Activated CD4-positive, alpha-beta T cell treated with anti-CD3 and anti-CD28 coated beads for 36 hours (primary cell): ENCODE results near the gene SMARCAD1. TPM values are rescaled to one million over a fixed set of nuclear protein-coding genes. Genes with fewer than 3 reads are reported as not detected.
A peak's percentile ranks its signal among the peaks of the same experiment; 100 is the strongest.

Experiments
- ATAC-seq: fragments of 200-7000 bp; cut with Tn5 transposase; one replicate; pipeline ENCODE4 v1.10.0; 2021; ENCODE audit warnings: mild to moderate bottlenecking, moderate library complexity
- CTCF ChIA-PET: fragments of 350-600 bp; sonication (Branson Sonifier 250); formaldehyde crosslinking; loops from one replicate; lab custom pipeline; 2021; ENCODE audit warnings: antibody characterized with exemption; lab: Charles Lee
- POLR2A ChIA-PET: fragments of 350-600 bp; sonication (Branson Sonifier 250); formaldehyde crosslinking; loops from one replicate; lab custom pipeline; 2021; ENCODE audit warnings: antibody characterized with exemption, inconsistent platforms; lab: Charles Lee
- DNase-seq: peaks from one replicate; pipeline ENCODE4 v3.0.0-alpha.2; 2020
- H3K27ac Mint-ChIP-seq: one replicate; pipeline ENCODE4 v1.8.0; 2021; ENCODE audit warnings: mixed read lengths
- H3K27me3 Mint-ChIP-seq: one replicate; pipeline ENCODE4 v1.8.0; 2021; ENCODE audit warnings: mixed read lengths
- H3K36me3 Mint-ChIP-seq: one replicate; pipeline ENCODE4 v1.8.0; 2021; ENCODE audit warnings: low read depth, mixed read lengths
- H3K4me1 Mint-ChIP-seq: one replicate; pipeline ENCODE4 v1.8.0; 2021; ENCODE audit warnings: mixed read lengths
- H3K4me3 Mint-ChIP-seq: one replicate; pipeline ENCODE4 v1.8.0; 2021; ENCODE audit warnings: mild to moderate bottlenecking, moderate library complexity, mixed read lengths
- H3K9me3 Mint-ChIP-seq: one replicate; pipeline ENCODE4 v1.8.0; 2021; ENCODE audit warnings: low read depth, mixed read lengths
- intact Hi-C, 2 experiments: fragments of 100-400 bp; cut with DNase I in 1 of 2; cut with micrococcal nuclease in 1 of 2; formaldehyde crosslinking; loops; one replicate each; pipeline versions ENCODE4 v1.14.2 to v1.15.1; 2022 to 2024; cut with DNase I, micrococcal nuclease
- total RNA-seq, 2 experiments: library from RNA; stranded (reverse); gene quantifications; one replicate each; pipeline ENCODE4 v1.2.3, GENCODE V29; 2021

SMARCAD1 gene, protein sequence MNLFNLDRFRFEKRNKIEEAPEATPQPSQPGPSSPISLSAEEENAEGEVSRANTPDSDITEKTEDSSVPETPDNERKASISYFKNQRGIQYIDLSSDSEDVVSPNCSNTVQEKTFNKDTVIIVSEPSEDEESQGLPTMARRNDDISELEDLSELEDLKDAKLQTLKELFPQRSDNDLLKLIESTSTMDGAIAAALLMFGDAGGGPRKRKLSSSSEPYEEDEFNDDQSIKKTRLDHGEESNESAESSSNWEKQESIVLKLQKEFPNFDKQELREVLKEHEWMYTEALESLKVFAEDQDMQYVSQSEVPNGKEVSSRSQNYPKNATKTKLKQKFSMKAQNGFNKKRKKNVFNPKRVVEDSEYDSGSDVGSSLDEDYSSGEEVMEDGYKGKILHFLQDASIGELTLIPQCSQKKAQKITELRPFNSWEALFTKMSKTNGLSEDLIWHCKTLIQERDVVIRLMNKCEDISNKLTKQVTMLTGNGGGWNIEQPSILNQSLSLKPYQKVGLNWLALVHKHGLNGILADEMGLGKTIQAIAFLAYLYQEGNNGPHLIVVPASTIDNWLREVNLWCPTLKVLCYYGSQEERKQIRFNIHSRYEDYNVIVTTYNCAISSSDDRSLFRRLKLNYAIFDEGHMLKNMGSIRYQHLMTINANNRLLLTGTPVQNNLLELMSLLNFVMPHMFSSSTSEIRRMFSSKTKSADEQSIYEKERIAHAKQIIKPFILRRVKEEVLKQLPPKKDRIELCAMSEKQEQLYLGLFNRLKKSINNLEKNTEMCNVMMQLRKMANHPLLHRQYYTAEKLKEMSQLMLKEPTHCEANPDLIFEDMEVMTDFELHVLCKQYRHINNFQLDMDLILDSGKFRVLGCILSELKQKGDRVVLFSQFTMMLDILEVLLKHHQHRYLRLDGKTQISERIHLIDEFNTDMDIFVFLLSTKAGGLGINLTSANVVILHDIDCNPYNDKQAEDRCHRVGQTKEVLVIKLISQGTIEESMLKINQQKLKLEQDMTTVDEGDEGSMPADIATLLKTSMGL
- total RNA-seq = 10 to 100 TPM; 32.3 to 33.1 TPM

DNA sequence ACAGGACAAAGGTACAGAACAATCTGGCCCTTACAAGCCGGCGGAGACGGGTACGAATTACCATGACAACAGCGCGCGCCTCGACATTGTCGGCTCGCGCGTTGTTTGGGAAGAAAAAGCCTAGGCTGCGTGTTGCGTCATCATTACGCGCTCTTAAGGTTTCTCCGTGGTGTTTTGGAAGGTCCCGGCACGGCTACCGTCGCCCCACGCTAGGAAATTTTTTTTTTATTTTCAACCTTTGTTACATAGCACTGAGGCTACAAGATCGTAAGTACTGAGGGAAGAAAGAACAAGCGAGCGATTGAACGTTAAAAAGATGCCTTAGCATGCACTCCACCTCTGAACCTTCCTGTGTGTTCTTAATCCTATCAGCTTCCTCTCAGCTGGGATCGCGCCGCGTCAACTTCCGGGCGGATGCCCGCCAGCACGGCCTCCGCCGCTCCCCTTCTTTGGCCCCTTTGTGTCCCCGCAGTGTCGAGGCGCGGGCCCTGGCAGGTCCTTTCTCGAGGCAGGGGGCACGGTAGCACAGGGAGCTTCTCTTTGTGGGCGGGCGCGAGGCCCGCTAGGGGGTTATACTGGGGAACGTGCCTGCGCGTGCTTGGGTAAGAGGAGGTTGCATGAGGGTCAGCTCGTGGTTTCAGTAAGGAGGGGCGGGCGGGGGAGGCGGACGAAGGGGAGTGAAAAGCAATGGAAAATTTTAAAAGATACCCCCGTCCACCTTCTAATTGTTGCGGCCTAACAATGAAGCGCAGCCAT lies at the start of gene SMARCAD1:
TSS of gene SMARCAD1 (plus strand) at position 397 of the 756 bp plus-strand sequence. CDS start 530 bp downstream, outside the sequence.
- intact Hi-C loops = loop anchor here (1.0 to 5.0 kb wide), 3 partner anchors 140 to 244 kb away; partner anchors contain the start of gene PDLIM5 (in 2 of the 2)
- Mint-ChIP-seq H3K27ac (peak within 1 kb of the TSS; percentile 99), H3K9me3 (no peaks in the 10 kb centered on the region), H3K27me3 (peaks cover 4% of the 10 kb centered on the region), H3K4me1 (peaks cover 27% of the 10 kb centered on the region), H3K4me3 (peak within 1 kb of the TSS; percentile 92), H3K36me3 (peaks cover 32% of the 10 kb centered on the region)
- peak; percentile 95 for DNase-seq
- peak; percentile 94 for ATAC-seq
- CTCF ChIA-PET = interaction anchor here (0.8 to 1.5 kb wide), 3 partner anchors 47 to 417 kb away, joined by 3 to 4 read pairs (median 3); no protein-coding TSS in a partner anchor
- POLR2A ChIA-PET = interaction anchor here (0.6 kb wide), 1 partner anchor 990 kb away, joined by 4 read pairs; no protein-coding TSS in a partner anchor

DNA sequence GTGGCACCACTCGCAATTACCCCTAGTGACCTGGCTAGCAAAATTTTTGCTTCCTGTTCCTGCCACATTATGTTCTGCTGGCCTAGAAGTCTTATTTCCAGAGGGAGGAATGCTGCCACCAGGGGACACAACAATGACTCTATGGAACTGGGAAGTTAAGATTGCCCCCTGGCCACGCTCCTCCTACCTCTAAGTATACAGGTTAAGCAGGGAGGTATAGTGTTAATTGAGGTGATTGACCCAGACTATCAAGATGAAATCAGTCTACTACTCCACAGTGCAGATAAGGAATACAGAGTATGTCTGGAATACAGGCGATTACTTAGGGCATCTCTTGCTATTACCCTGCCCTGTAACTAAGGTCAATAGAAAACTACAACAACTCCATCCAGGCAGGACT lies 48.8 kb upstream of the SMARCAD1 start:
- peaks cover 2% of the 10 kb centered on the region for H3K9me3 Mint-ChIP-seq
- CTCF ChIA-PET = no interaction called here
- no peak overlapping the region for H3K4me3 Mint-ChIP-seq
- no peak for DNase-seq
- intact Hi-C loops = no loop called here
- peaks cover 2% of the 10 kb centered on the region for H3K27me3 Mint-ChIP-seq
- ATAC-seq = no peak
- POLR2A ChIA-PET = no interaction called here
- peaks cover 2% of the 10 kb centered on the region for H3K4me1 Mint-ChIP-seq
- H3K36me3 Mint-ChIP-seq = no peaks in the 10 kb centered on the region
- H3K27ac Mint-ChIP-seq = no peak overlapping the region

- H3K9me3 Mint-ChIP-seq = peaks cover 2% of the 10 kb centered on the region
- intact Hi-C loops = no loop called here
- H3K4me1 Mint-ChIP-seq = peaks cover 2% of the 10 kb centered on the region
- H3K36me3 Mint-ChIP-seq = no peaks in the 10 kb centered on the region
- peaks cover 2% of the 10 kb centered on the region for H3K27me3 Mint-ChIP-seq
- H3K27ac Mint-ChIP-seq = no peak overlapping the region
- ChIA-PET POLR2A (no interaction called here), CTCF (interaction anchor here (0.6 kb wide), 1 partner anchor 851 kb away, joined by 3 read pairs; no protein-coding TSS in a partner anchor)
- DNase-seq (no peak), ATAC-seq (no peak)
- H3K4me3 Mint-ChIP-seq = no peak overlapping the region
Observed at GRCh38 chr4:94159790-94160189, 47.9 kb upstream of the SMARCAD1 start.

GRCh38 chr4:94160774-94161173 lies 46.9 kb upstream of the SMARCAD1 start:
- Mint-ChIP-seq H3K36me3 (no peaks in the 10 kb centered on the region), H3K4me3 (no peak overlapping the region), H3K9me3 (peaks cover 2% of the 10 kb centered on the region), H3K27ac (no peak overlapping the region), H3K27me3 (peaks cover 2% of the 10 kb centered on the region), H3K4me1 (peaks cover 2% of the 10 kb centered on the region)
- ChIA-PET CTCF (no interaction called here), POLR2A (no interaction called here)
- intact Hi-C loops = no loop called here
- ATAC-seq = peak; percentile 78
- peak; percentile 22 for DNase-seq

DNA sequence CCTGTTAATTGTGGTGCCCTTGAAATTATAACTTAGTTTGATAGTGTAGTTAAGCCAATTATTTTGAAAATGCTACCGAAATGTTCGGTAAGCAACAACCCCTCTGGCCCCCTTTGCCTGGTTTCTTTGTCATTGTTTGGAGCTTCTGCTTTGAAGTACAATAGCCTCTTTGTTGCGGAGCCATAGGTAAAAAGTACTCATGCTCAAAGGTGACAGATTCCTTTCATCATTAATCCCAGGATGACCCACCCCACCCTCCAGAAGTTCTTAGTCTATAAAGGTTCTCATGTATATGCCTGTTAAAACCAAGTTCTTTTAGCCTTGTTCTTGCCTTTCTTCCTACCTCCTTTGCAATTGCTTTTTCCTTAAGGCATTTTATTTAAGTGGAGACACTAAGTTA lies 42.4 kb upstream of the SMARCAD1 start:
- intact Hi-C loops = no loop called here
- CTCF ChIA-PET = no interaction called here

GRCh38 chr4:94168321-94168720 lies 39.3 kb upstream of the SMARCAD1 start:
- intact Hi-C loops = no loop called here
- H3K4me1 Mint-ChIP-seq = no peaks in the 10 kb centered on the region
- H3K36me3 Mint-ChIP-seq = no peaks in the 10 kb centered on the region
- ATAC-seq = no peak
- DNase-seq = no peak
- ChIA-PET CTCF (interaction anchor here (0.6 kb wide), 1 partner anchor 28 kb away, joined by 3 read pairs; no protein-coding TSS in a partner anchor), POLR2A (no interaction called here)
- no peak overlapping the region for H3K27ac Mint-ChIP-seq
- H3K27me3 Mint-ChIP-seq = peaks cover 3% of the 10 kb centered on the region
- no peaks in the 10 kb centered on the region for H3K9me3 Mint-ChIP-seq
- H3K4me3 Mint-ChIP-seq = no peak overlapping the region

More for the DNA sequence above, 42.4 kb upstream of the SMARCAD1 start:
- Mint-ChIP-seq H3K27me3 (no peaks in the 10 kb centered on the region), H3K4me1 (peaks cover 2% of the 10 kb centered on the region), H3K36me3 (no peaks in the 10 kb centered on the region), H3K4me3 (no peak overlapping the region), H3K27ac (no peak overlapping the region), H3K9me3 (no peaks in the 10 kb centered on the region)
- POLR2A ChIA-PET = no interaction called here
- ATAC-seq (no peak), DNase-seq (no peak)

DNA sequence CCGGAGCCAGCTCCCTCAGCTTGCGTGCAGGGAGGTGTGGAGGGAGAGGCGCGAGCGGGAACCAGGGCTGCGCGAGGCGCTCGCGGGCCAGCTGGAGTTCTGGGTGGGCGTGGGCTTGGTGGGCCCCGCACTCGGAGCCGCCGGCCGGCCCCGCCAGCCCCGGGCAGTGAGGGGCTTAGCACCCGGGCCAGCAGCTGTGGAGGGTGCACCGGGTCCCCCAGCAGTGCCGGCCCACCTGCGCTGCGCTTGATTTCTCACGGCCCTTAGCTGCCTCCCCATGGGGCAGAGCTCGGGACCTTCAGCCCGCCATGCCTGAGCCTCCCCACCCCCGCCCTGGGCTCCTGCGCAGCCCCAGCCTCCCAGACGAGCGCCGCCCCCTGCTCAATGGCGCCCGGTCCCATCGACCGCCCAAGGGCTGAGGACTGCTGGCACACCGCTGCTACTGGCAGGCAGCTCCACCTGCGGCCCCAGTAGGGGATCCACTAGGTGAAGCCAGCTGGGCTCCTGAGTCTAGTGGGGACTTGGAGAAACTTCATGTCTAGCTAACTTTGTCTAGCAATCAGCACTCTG lies 37.8 kb upstream of the SMARCAD1 start:
- Mint-ChIP-seq H3K9me3 (no peaks in the 10 kb centered on the region), H3K4me1 (no peaks in the 10 kb centered on the region), H3K4me3 (no peak overlapping the region), H3K36me3 (no peaks in the 10 kb centered on the region), H3K27me3 (peaks cover 3% of the 10 kb centered on the region), H3K27ac (no peak overlapping the region)
- DNase-seq (no peak), ATAC-seq (no peak)
- ChIA-PET POLR2A (no interaction called here), CTCF (no interaction called here)
- intact Hi-C loops = no loop called here

DNA sequence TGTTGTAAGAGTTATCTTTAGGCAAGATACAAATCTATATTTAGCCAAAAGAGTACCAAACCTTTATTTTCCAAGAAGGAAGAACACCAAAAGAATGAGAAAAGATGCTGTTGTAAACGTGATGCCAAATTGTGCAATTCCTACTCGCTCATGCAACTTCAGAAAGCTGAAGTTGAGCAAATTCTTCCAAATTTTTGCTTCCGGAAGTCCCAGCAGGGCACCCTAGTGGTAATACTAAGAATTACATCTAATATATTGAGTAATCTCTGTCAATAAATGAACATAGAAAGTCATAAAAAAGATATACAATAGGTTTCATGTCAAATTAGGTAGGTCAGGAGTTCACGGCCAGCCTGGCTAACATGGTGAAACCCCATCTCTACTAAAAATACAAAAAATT lies 36.0 kb upstream of the SMARCAD1 start:
- no peak overlapping the region for H3K4me3 Mint-ChIP-seq
- ChIA-PET POLR2A (no interaction called here), CTCF (interaction anchor here (1.0 kb wide), 1 partner anchor 13 kb away, joined by 3 read pairs; no protein-coding TSS in a partner anchor)
- ATAC-seq = no peak
- no peaks in the 10 kb centered on the region for H3K4me1 Mint-ChIP-seq
- H3K27ac Mint-ChIP-seq = no peak overlapping the region
- DNase-seq = no peak
- no peaks in the 10 kb centered on the region for H3K9me3 Mint-ChIP-seq
- intact Hi-C loops = no loop called here
- peaks cover 3% of the 10 kb centered on the region for H3K27me3 Mint-ChIP-seq
- no peaks in the 10 kb centered on the region for H3K36me3 Mint-ChIP-seq

- intact Hi-C loops = no loop called here
Observed at GRCh38 chr4:94175553-94176261, 32.0 kb upstream of the SMARCAD1 start.

GRCh38 chr4:94177822-94178221 lies 29.8 kb upstream of the SMARCAD1 start:
- DNase-seq (no peak), ATAC-seq (no peak)
- H3K27ac Mint-ChIP-seq = no peak overlapping the region
- peaks cover 15% of the 10 kb centered on the region for H3K27me3 Mint-ChIP-seq
- intact Hi-C loops = no loop called here
- H3K4me1 Mint-ChIP-seq = no peaks in the 10 kb centered on the region
- ChIA-PET CTCF (interaction anchor here (0.9 kb wide), 1 partner anchor 13 kb away, joined by 4 read pairs; no protein-coding TSS in a partner anchor), POLR2A (no interaction called here)
- no peaks in the 10 kb centered on the region for H3K36me3 Mint-ChIP-seq
- H3K4me3 Mint-ChIP-seq = no peak overlapping the region
- no peaks in the 10 kb centered on the region for H3K9me3 Mint-ChIP-seq

More at GRCh38 chr4:94175553-94176261, 32.0 kb upstream of the SMARCAD1 start:
- peaks cover 9% of the 10 kb centered on the region for H3K27me3 Mint-ChIP-seq
- DNase-seq (no peak), ATAC-seq (no peak)
- no peak overlapping the region for H3K27ac Mint-ChIP-seq
- H3K36me3 Mint-ChIP-seq = no peaks in the 10 kb centered on the region
- ChIA-PET POLR2A (no interaction called here), CTCF (interaction anchor here (2.1 kb wide), 1 partner anchor 12 kb away, joined by 5 read pairs; no protein-coding TSS in a partner anchor)
- H3K4me1 Mint-ChIP-seq = no peaks in the 10 kb centered on the region
- no peak overlapping the region for H3K4me3 Mint-ChIP-seq
- no peaks in the 10 kb centered on the region for H3K9me3 Mint-ChIP-seq
